ENCODE results near the gene PITPNC1.

- TF ChIP-seq, protein P1, sequence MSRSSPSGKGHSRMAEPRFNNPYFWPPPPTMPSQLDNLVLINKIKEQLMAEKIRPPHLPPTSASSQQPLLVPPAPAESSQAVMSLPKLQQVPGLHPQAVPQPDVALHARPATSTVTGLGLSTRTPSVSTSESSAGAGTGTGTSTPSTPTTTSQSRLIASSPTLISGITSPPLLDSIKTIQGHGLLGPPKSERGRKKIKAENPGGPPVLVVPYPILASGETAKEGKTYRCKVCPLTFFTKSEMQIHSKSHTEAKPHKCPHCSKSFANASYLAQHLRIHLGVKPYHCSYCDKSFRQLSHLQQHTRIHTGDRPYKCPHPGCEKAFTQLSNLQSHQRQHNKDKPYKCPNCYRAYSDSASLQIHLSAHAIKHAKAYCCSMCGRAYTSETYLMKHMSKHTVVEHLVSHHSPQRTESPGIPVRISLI (CRISPR knock-in tag; IDR thresholded peaks at IDR 0.05; ENCODE audit: borderline replicate concordance) = no peak
- no peak for TF ChIP-seq FOXJ3 (CRISPR knock-in tag; IDR thresholded peaks at IDR 0.05; ENCODE audit: borderline replicate concordance)
- no peak for TF ChIP-seq ZBTB20 (CRISPR knock-in tag; IDR thresholded peaks at IDR 0.05; ENCODE audit: borderline replicate concordance, low read depth)
- no peak for TF ChIP-seq TARDBP (CRISPR knock-in tag; IDR thresholded peaks at IDR 0.05)
- no peak for TF ChIP-seq MIXL1 (CRISPR knock-in tag; IDR thresholded peaks at IDR 0.05)
- no peak for TF ChIP-seq ZNF3 (CRISPR knock-in tag; IDR thresholded peaks at IDR 0.05)
- no peak for TF ChIP-seq TAF1 (CRISPR knock-in tag; IDR thresholded peaks at IDR 0.05)
Observed at GRCh38 chr17:67362173-67362572, 14.9 kb upstream of the PITPNC1 start.
